Heart right ventricle (tissue), 16 donors: ENCODE data around the gene OLFML1. TPM values are rescaled to one million over a fixed set of nuclear protein-coding genes. Genes with fewer than 3 reads are reported as not detected.

ENCODE experiments used
- ATAC-seq, 8 donors: fragments of 200-7000 bp; cut with Tn5 transposase; one replicate each; pipeline ENCODE4 v1.9.1; 2020; ENCODE audit warnings: mild to moderate bottlenecking in 8 of 8, moderate library complexity in 8 of 8, moderate number of reproducible peaks in 1 of 8
- DNase-seq, 2 donors: peaks; one replicate each; pipeline ENCODE4 v3.0.0-alpha.2; 2020
- H3K27ac ChIP-seq, 10 donors: fragments of 200-600 bp; sonication (generic) in 2 of 10; one replicate each; pipeline versions ENCODE4 v1.5.0 to v1.8.0; 2020 to 2022; ENCODE audit warnings: mild to moderate bottlenecking in 3 of 10
- H3K27me3 ChIP-seq, 7 donors: fragments of 200-600 bp; one replicate each; pipeline ENCODE4 v1.8.0; 2021 to 2022; ENCODE audit warnings: mild to moderate bottlenecking in 2 of 7
- H3K36me3 ChIP-seq, 9 donors: fragments of 200-600 bp; sonication (generic) in 1 of 9; one replicate each; pipeline versions ENCODE4 v1.5.0 to v1.8.0; 2020 to 2022; ENCODE audit warnings: mild to moderate bottlenecking in 2 of 9
- H3K4me1 ChIP-seq, 9 donors: fragments of 200-600 bp; sonication (generic) in 1 of 9; one replicate each; pipeline versions ENCODE4 v1.5.0 to v1.8.0; 2020 to 2022; ENCODE audit warnings: mild to moderate bottlenecking in 4 of 9
- H3K4me3 ChIP-seq, 10 donors: fragments of 200-600 bp; sonication (generic) in 2 of 10; one replicate each; pipeline versions ENCODE4 v1.5.0 to v1.8.0; 2020 to 2022; ENCODE audit warnings: mild to moderate bottlenecking in 7 of 10, moderate library complexity in 2 of 10
- H3K9me3 ChIP-seq, 11 donors: fragments of 200-600 bp in 10 of 11; sonication (generic) in 2 of 11; one replicate each; pipeline versions ENCODE4 v1.5.0 to v1.8.0; 2013 to 2022; ENCODE audit warnings: mild to moderate bottlenecking in 2 of 11, control low read depth in 1 of 11, moderate library complexity in 1 of 11
- WGBS, 2 donors: extraction: QIAGEN DNeasy Blood & Tissue Kit; methylation state at CpG; one replicate each; pipeline ENCODE4 v1.1.7; 2013; ENCODE audit warnings: inconsistent platforms in 1 of 2; 5-methylcytosine and 5-hydroxymethylcytosine counted together
- intact Hi-C, 10 donors: fragments of 100-400 bp; cut with DNase I; formaldehyde crosslinking; loops; one replicate each; pipeline versions ENCODE4 v1.11.1 to v1.14.2; 2022
- polyA plus RNA-seq, 2 donors: library from polyadenylated mRNA; stranded (reverse); fragments of 200-250 nt; gene quantifications; one replicate each; pipeline ENCODE4 v1.2.3, GENCODE V29; 2013
- total RNA-seq, 10 donors: library from RNA; stranded (reverse); fragmentation: NEBNext Ultra II Directional in 3 of 10; extraction: Animal tissue kit (Norgen Biotek cat#: 25700) in 3 of 10; gene quantifications; one replicate each; pipeline versions ENCODE4 v1.2.1 to v1.2.4, GENCODE V29; 2021 to 2023
- TF ChIP-seq, protein P1 (sequence below), 9 donors: fragments of 200-600 bp; sonication (generic) in 2 of 9; IDR thresholded peaks; one replicate each; pipeline versions ENCODE4 v1.5.0 to v1.8.0; 2021 to 2022; ENCODE audit warnings: antibody characterized with exemption in 9 of 9, mild to moderate bottlenecking in 5 of 9, moderate library complexity in 1 of 9
- donor health status: Arrhythmogenic right ventricular cardiomyopathy.
- donor health status: ischemic (EF 13 %, LVEDD 7.1; RV severe dilation, severe dysfunction).
- donor health status: healthy with polysubstance abuse.
- donor health status: DM: no; HTN: yes; CAD: no.
- donor health status: DM: no; HTN: no; CAD: no.
- donor health status: ischemic (EF 25% LVEDD 6.9; RV normal size, moderate dysfunction).
- donor health status: ischemic (EF 25% LVEDD 5.7; RV mildly dilated, moderate dysfunction).
- donor health status: healthy.
- donor health status: DM: yes; HTN: yes; CAD: no.
- donor health status: Ischemic cardiomyopathy.
- donor health status: ischemic (EF 35%, LVEDD 5.7; RV mildly dilated, moderate dysfunction).
- donor health status: nonischemic (EF 11% LVEDD 7.7; RV severe dilation, severe dysfunction).
- donor health status: DM: yes; HTN: yes; CAD: no.
- donor health status: PGD.
- donor health status: ischemic (EF 29% LVEDD 5.4; RV normal size, mild dysfunction).
- donor health status: nonischemic (EF 23%, LVEDD 6.1; RV moderate dilation, normal function).

Gene OLFML1
- total and polyA plus RNA-seq, 12 donors: 2.2 to 8.3 (median 5.0) TPM

DNA sequence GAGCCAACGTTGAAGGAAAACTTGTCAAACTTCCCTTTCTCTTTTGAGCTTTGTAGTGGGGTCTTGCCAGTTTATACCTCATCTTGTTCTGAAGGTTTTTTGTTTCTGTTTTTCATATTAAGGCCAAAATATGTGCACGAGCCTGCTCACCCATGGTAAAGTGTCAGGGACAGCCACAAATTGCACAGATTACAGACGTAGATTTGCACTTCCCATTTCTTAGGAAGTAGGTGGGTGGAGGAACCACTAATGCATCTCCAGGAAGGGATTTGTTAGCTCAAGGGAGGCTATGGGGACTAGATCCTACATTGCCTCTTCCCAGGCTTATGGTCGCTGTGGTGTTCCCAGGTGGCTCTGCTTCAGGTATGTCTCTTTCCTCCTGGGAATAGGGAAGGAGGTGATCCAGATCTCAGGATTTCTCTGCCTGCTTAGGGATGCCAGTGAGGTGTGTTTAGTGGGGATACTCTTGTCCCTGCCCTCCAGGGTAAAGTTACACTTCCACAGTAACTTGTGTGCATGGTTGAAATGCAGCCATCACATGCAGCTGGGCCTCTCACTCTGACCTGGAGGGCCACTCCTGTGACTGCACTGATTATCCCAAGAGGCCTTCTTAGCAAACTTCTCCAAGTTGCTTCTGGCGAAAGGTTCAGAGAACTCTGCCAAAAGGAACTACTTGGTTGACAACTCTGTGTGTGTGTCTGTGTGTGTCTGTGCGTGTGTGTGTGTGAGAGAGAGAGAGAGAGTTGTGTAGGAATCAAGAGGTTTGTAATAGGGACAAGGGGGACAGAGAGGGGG lies 38.3 kb downstream of the OLFML1 start:
- H3K36me3 ChIP-seq: no peaks in the 10 kb centered on the region
- H3K9me3 ChIP-seq: no peaks in the 10 kb centered on the region
- peak in 5 of 8 donors; percentile 16 to 62 (median 49) for ATAC-seq
- intact Hi-C loops: no loop called here
- TF ChIP-seq, protein P1, sequence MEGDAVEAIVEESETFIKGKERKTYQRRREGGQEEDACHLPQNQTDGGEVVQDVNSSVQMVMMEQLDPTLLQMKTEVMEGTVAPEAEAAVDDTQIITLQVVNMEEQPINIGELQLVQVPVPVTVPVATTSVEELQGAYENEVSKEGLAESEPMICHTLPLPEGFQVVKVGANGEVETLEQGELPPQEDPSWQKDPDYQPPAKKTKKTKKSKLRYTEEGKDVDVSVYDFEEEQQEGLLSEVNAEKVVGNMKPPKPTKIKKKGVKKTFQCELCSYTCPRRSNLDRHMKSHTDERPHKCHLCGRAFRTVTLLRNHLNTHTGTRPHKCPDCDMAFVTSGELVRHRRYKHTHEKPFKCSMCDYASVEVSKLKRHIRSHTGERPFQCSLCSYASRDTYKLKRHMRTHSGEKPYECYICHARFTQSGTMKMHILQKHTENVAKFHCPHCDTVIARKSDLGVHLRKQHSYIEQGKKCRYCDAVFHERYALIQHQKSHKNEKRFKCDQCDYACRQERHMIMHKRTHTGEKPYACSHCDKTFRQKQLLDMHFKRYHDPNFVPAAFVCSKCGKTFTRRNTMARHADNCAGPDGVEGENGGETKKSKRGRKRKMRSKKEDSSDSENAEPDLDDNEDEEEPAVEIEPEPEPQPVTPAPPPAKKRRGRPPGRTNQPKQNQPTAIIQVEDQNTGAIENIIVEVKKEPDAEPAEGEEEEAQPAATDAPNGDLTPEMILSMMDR (IDR thresholded peaks at IDR 0.05): no peak
- H3K4me1 ChIP-seq: peaks cover 0 to 56% (median 10%) of the 10 kb centered on the region in 9 donors
- H3K4me3 ChIP-seq: no peak overlapping the region
- WGBS, 2 donors: 56 to 67% methylated on average over 6 of the region's 6 CpGs
- H3K27ac ChIP-seq: peak overlapping the region in 1 of 10 donors; percentile 82
- peak in 1 of 2 donors; percentile 31 for DNase-seq
- no peaks in the 10 kb centered on the region for H3K27me3 ChIP-seq

GRCh38 chr11:7524462-7525235 lies 39.3 kb downstream of the OLFML1 start:
- WGBS, 2 donors: 83 to 90% methylated on average over 6 of the region's 6 CpGs
- no peaks in the 10 kb centered on the region for H3K36me3 ChIP-seq
- peak overlapping the region in 1 of 10 donors; percentile 42 for H3K27ac ChIP-seq
- DNase-seq (no peak), ATAC-seq (no peak)
- no peaks in the 10 kb centered on the region for H3K27me3 ChIP-seq
- H3K4me3 ChIP-seq: no peak overlapping the region
- no peaks in the 10 kb centered on the region for H3K9me3 ChIP-seq
- TF ChIP-seq, protein P1 (IDR thresholded peaks at IDR 0.05): no peak
- H3K4me1 ChIP-seq: peaks cover 0 to 56% (median 10%) of the 10 kb centered on the region in 9 donors
- intact Hi-C loops: no loop called here

GRCh38 chr11:7525424-7525823 lies 40.1 kb downstream of the OLFML1 start:
- intact Hi-C loops: no loop called here
- TF ChIP-seq, protein P1 (IDR thresholded peaks at IDR 0.05): no peak
- no peaks in the 10 kb centered on the region for H3K9me3 ChIP-seq
- no peak overlapping the region for H3K4me3 ChIP-seq
- 98 to 99% methylated on average over 4 of the region's 4 CpGs for WGBS, 2 donors
- H3K27ac ChIP-seq: no peak overlapping the region
- no peaks in the 10 kb centered on the region for H3K36me3 ChIP-seq
- DNase-seq (no peak), ATAC-seq (no peak)
- no peaks in the 10 kb centered on the region for H3K27me3 ChIP-seq
- peaks cover 0 to 54% (median 10%) of the 10 kb centered on the region in 9 donors for H3K4me1 ChIP-seq

DNA sequence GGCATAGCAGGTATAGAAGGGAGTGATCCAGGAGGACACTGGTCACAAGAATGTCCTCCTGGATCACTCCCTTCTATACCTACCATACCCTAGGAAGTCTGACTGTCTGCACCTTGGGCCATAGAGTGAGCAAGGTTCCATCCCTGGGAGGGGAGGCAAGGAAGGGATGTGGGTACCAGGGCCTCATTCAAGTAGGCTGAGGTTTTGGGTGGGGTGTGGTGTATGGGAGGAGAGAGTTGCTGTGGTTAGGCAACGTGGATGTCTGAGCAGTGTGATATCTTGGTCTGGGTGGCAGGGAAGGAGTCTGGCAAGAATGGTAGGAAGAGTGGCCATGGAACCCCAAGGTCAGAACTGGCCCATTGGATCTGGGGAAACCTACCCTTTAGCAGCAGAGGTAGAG lies 41.7 kb downstream of the OLFML1 start:
- intact Hi-C loops: no loop called here
- TF ChIP-seq, protein P1 (IDR thresholded peaks at IDR 0.05): no peak
- Histone ChIP-seq H3K36me3 (no peaks in the 10 kb centered on the region), H3K9me3 (no peaks in the 10 kb centered on the region), H3K27ac (no peak overlapping the region), H3K27me3 (no peaks in the 10 kb centered on the region), H3K4me1 (peaks cover 0 to 47% (median 10%) of the 10 kb centered on the region in 9 donors), H3K4me3 (no peak overlapping the region)
- DNase-seq (no peak), ATAC-seq (no peak)
- WGBS, 2 donors: 78 to 81% methylated on average over 1 of the region's 1 CpG
